ENCODE measurements around the gene BRIX1.
A peak's percentile ranks its signal among the peaks of the same experiment; 100 is the strongest.
"Not testable (repeated sequence)": the region's sequence is repeated elsewhere in the genome, so short reads cannot be mapped to it uniquely, and the experiment has no call there.

BRIX1 gene

GRCh38 chr5:34914671-34915138 is 806 bp upstream of the BRIX1 start:
- DNase-seq (ENCODE audit: low read depth in 3 of 3) = no peak

- DNase-seq (ENCODE audit: low read depth in 3 of 3) = no peak
Measured at GRCh38 chr5:34915856-34916192, 313 bp downstream of the BRIX1 start.

- DNase-seq (ENCODE audit: low read depth in 3 of 3) = no peak
Measured at GRCh38 chr5:34916518-34916917, 1.0 kb downstream of the BRIX1 start.

- DNase-seq (ENCODE audit: low read depth in 3 of 3) = no peak
Measured at GRCh38 chr5:34918025-34918424, 2.5 kb downstream of the BRIX1 start.

GRCh38 chr5:34919077-34919476 is 3.6 kb downstream of the BRIX1 start:
- DNase-seq (ENCODE audit: low read depth in 3 of 3) = no peak

GRCh38 chr5:34923256-34923655 is 7.7 kb downstream of the BRIX1 start:
- DNase-seq (ENCODE audit: low read depth in 3 of 3) = not testable (repeated sequence)

- no peak for DNase-seq (ENCODE audit: low read depth in 3 of 3)
Measured at GRCh38 chr5:34923694-34924461, 8.4 kb downstream of the BRIX1 start.

GRCh38 chr5:34924462-34924765 is 8.9 kb downstream of the BRIX1 start:
- no peak for DNase-seq (ENCODE audit: low read depth in 3 of 3)

GRCh38 chr5:34926318-34926888 is 10.9 kb downstream of the BRIX1 start:
- no peak for DNase-seq (ENCODE audit: low read depth in 3 of 3)

- DNase-seq (ENCODE audit: low read depth in 3 of 3) = no peak
Measured at GRCh38 chr5:34927785-34928184, 12.3 kb downstream of the BRIX1 start.

GRCh38 chr5:34928267-34928666 is 12.8 kb downstream of the BRIX1 start:
- no peak for DNase-seq (ENCODE audit: low read depth in 3 of 3)

- DNase-seq (ENCODE audit: low read depth in 3 of 3) = peak; percentile 96 to 98 (median 97)
Measured at GRCh38 chr5:34929134-34929719, 13.7 kb downstream of the BRIX1 start, which contains the start of gene DNAJC21. DNAJC21 (plus strand) TSS chr5:34929559; CDS start chr5:34929820, 261 bp downstream.

GRCh38 chr5:34929720-34930461 is 14.4 kb downstream of the BRIX1 start:
- DNase-seq (ENCODE audit: low read depth in 3 of 3) = peak; percentile 52 to 74 (median 59)

- no peak for DNase-seq (ENCODE audit: low read depth in 3 of 3)
Measured at GRCh38 chr5:34930462-34930844, 14.9 kb downstream of the BRIX1 start.

- DNase-seq (ENCODE audit: low read depth in 3 of 3) = no peak
Measured at GRCh38 chr5:34930870-34931269, 15.4 kb downstream of the BRIX1 start.

- no peak for DNase-seq (ENCODE audit: low read depth in 3 of 3)
Measured at GRCh38 chr5:34932947-34933346, 17.4 kb downstream of the BRIX1 start.

- DNase-seq (ENCODE audit: low read depth in 3 of 3) = no peak
Measured at GRCh38 chr5:34941936-34942335, 26.4 kb downstream of the BRIX1 start.

GRCh38 chr5:34944044-34944443 is 28.5 kb downstream of the BRIX1 start:
- DNase-seq (ENCODE audit: low read depth in 3 of 3) = no peak

- no peak for DNase-seq (ENCODE audit: low read depth in 3 of 3)
Measured at GRCh38 chr5:34944460-34945047, 29.0 kb downstream of the BRIX1 start.

GRCh38 chr5:34957321-34957720 is 41.8 kb downstream of the BRIX1 start:
- DNase-seq (ENCODE audit: low read depth in 3 of 3) = no peak

GRCh38 chr5:34957857-34958690 is 42.6 kb downstream of the BRIX1 start:
- no peak for DNase-seq (ENCODE audit: low read depth in 3 of 3)

All from stimulated activated CD4-positive, alpha-beta T cell treated with anti-CD3 and anti-CD28 coated beads, TNF-alpha, amount 100 ng/mL, for 24 hours (primary cell).